Uterus (tissue), 4 donors: ENCODE measurements around the gene C16orf89. TPM values are rescaled to one million over a fixed set of nuclear protein-coding genes. Genes with fewer than 3 reads are reported as not detected.

Experiments used
- DNase-seq, 2 donors: peaks; one replicate each; pipeline ENCODE4 v3.0.0-alpha.2; 2019 to 2020
- H3K27ac ChIP-seq, 2 donors: fragments of 200-600 bp; sonication (generic); 1 replicate in 1 of 2; 2 replicates in 1 of 2; pipeline ENCODE4 v1.5.1; 2016 to 2018
- H3K27me3 ChIP-seq, 2 donors: fragments of 200-600 bp; sonication (generic); one replicate each; pipeline ENCODE4 v1.5.1; 2018 to 2019; ENCODE audit warnings: control low read depth in 1 of 2
- H3K36me3 ChIP-seq, 2 donors: fragments of 200-600 bp; sonication (generic); one replicate each; pipeline ENCODE4 v1.5.1; 2019; ENCODE audit warnings: control low read depth in 1 of 2
- H3K4me1 ChIP-seq, 2 donors: fragments of 200-600 bp; sonication (generic); one replicate each; pipeline ENCODE4 v1.5.1; 2018 to 2019; ENCODE audit warnings: control low read depth in 1 of 2
- H3K4me3 ChIP-seq, 2 donors: fragments of 200-600 bp; sonication (generic); 1 replicate in 1 of 2; 2 replicates in 1 of 2; pipeline ENCODE4 v1.5.1; 2018 to 2019; ENCODE audit warnings: mild to moderate bottlenecking in 1 of 2
- H3K9me3 ChIP-seq, 2 donors: fragments of 200-600 bp; sonication (generic); one replicate each; pipeline ENCODE4 v1.5.1; 2019; ENCODE audit warnings: control low read depth in 1 of 2
- CTCF ChIP-seq, 4 experiments: fragments of 200-600 bp in 2 of 4; fragments of 450-650 bp in 2 of 4; sonication (generic) in 2 of 4; IDR thresholded peaks; one replicate each; pipeline ENCODE4 v1.5.1; 2016 to 2019; ENCODE audit warnings: antibody characterized with exemption in 4 of 4, mild to moderate bottlenecking in 2 of 4, moderate library complexity in 1 of 4
- POLR2A ChIP-seq, 2 donors: fragments of 450-650 bp; IDR thresholded peaks; one replicate each; pipeline ENCODE4 v1.6.1; 2016; ENCODE audit warnings: antibody characterized with exemption in 2 of 2, mild to moderate bottlenecking in 1 of 2, moderate library complexity in 1 of 2
- intact Hi-C: fragments of 100-400 bp; cut with DNase I; formaldehyde crosslinking; loops from one replicate; pipeline ENCODE4 v1.15.1; 2023; ENCODE audit warnings: low total_unique reads
- total RNA-seq, 4 donors: library from RNA; depleted of rRNA in 3 of 4; stranded (reverse); fragments of >200 nt in 3 of 4; gene quantifications; one replicate each; pipeline versions ENCODE4 v1.1.0 to v1.2.4, GENCODE V29; 2014 to 2023
- donor health status: DM: yes; HTN: yes; CAD: no.

Gene C16orf89
- total RNA-seq, 4 donors from 2014 or later = 0.76 to 13.1 (median 1.1) TPM; not detected in 1

- H3K4me1 ChIP-seq = no peaks in the 10 kb centered on the region
- intact Hi-C loops = no loop called here
These were observed 41.1 kb downstream of the C16orf89 start for GRCh38 chr16:5024632-5025031.

GRCh38 chr16:5022521-5022920, 43.2 kb downstream of the C16orf89 start:
- H3K36me3 ChIP-seq = no peaks in the 10 kb centered on the region
- no peak overlapping the region for H3K4me3 ChIP-seq
- no peak for DNase-seq
- H3K9me3 ChIP-seq = no peaks in the 10 kb centered on the region
- no peak for TF ChIP-seq POLR2A (IDR thresholded peaks at IDR 0.05)
- TF ChIP-seq CTCF (IDR thresholded peaks at IDR 0.05) = no peak
- no peaks in the 10 kb centered on the region for H3K27me3 ChIP-seq
- no peak overlapping the region for H3K27ac ChIP-seq
- H3K4me1 ChIP-seq = no peaks in the 10 kb centered on the region
- intact Hi-C loops = no loop called here

More at GRCh38 chr16:5024632-5025031, 41.1 kb downstream of the C16orf89 start:
- Histone ChIP-seq H3K27ac (no peak overlapping the region), H3K27me3 (no peaks in the 10 kb centered on the region), H3K9me3 (no peaks in the 10 kb centered on the region), H3K36me3 (no peaks in the 10 kb centered on the region), H3K4me3 (no peak overlapping the region)
- DNase-seq = no peak
- no peak for TF ChIP-seq POLR2A (IDR thresholded peaks at IDR 0.05)
- TF ChIP-seq CTCF (IDR thresholded peaks at IDR 0.05) = no peak

- intact Hi-C loops = no loop called here
- no peak overlapping the region for H3K4me3 ChIP-seq
- no peaks in the 10 kb centered on the region for H3K4me1 ChIP-seq
- no peaks in the 10 kb centered on the region for H3K27me3 ChIP-seq
- H3K27ac ChIP-seq = no peak overlapping the region
- H3K36me3 ChIP-seq = no peaks in the 10 kb centered on the region
- TF ChIP-seq CTCF (IDR thresholded peaks at IDR 0.05) = no peak
- TF ChIP-seq POLR2A (IDR thresholded peaks at IDR 0.05) = no peak
- DNase-seq = no peak
- no peaks in the 10 kb centered on the region for H3K9me3 ChIP-seq
These were observed 45.2 kb downstream of the C16orf89 start for GRCh38 chr16:5020551-5020950.

GRCh38 chr16:5019775-5020174, 46.0 kb downstream of the C16orf89 start:
- Histone ChIP-seq H3K4me1 (no peaks in the 10 kb centered on the region), H3K36me3 (no peaks in the 10 kb centered on the region), H3K27ac (no peak overlapping the region), H3K4me3 (no peak overlapping the region), H3K27me3 (no peaks in the 10 kb centered on the region), H3K9me3 (no peaks in the 10 kb centered on the region)
- intact Hi-C loops = no loop called here
- no peak for DNase-seq
- TF ChIP-seq POLR2A (IDR thresholded peaks at IDR 0.05) (no peak), CTCF (IDR thresholded peaks at IDR 0.05) (no peak)

GRCh38 chr16:5018793-5019192, 47.0 kb downstream of the C16orf89 start:
- TF ChIP-seq CTCF (IDR thresholded peaks at IDR 0.05) (no peak), POLR2A (IDR thresholded peaks at IDR 0.05) (no peak)
- no peaks in the 10 kb centered on the region for H3K9me3 ChIP-seq
- no peaks in the 10 kb centered on the region for H3K27me3 ChIP-seq
- no peaks in the 10 kb centered on the region for H3K4me1 ChIP-seq
- DNase-seq = no peak
- no peaks in the 10 kb centered on the region for H3K36me3 ChIP-seq
- H3K27ac ChIP-seq = no peak overlapping the region
- H3K4me3 ChIP-seq = no peak overlapping the region
- intact Hi-C loops = no loop called here
